IgD-negative memory B cell (primary cell): Measurements from ENCODE around the gene UGCG. TPM values are rescaled to one million over a fixed set of nuclear protein-coding genes. Genes with fewer than 3 reads are reported as not detected.
"Not testable (repeated sequence)": the region's sequence is repeated elsewhere in the genome, so short reads cannot be mapped to it uniquely, and the experiment has no call there.

ENCODE experiments used
- H3K27ac Mint-ChIP-seq, 3 donors: one replicate each; pipeline ENCODE4 v1.8.0; 2020 to 2022; ENCODE audit warnings: mild to moderate bottlenecking in 3 of 3, mixed read lengths in 3 of 3, moderate library complexity in 1 of 3
- H3K27me3 Mint-ChIP-seq: one replicate; pipeline ENCODE4 v1.8.0; 2021; ENCODE audit warnings: mixed read lengths
- H3K36me3 Mint-ChIP-seq: one replicate; pipeline ENCODE4 v1.8.0; 2020; ENCODE audit warnings: mild to moderate bottlenecking, mixed read lengths
- H3K4me1 Mint-ChIP-seq, 3 donors: one replicate each; pipeline ENCODE4 v1.8.0; 2020 to 2022; ENCODE audit warnings: mixed read lengths in 3 of 3, mild to moderate bottlenecking in 1 of 3
- H3K4me3 Mint-ChIP-seq, 4 donors: one replicate each; pipeline ENCODE4 v1.8.0; 2020 to 2022; ENCODE audit warnings: mild to moderate bottlenecking in 4 of 4, mixed read lengths in 4 of 4, moderate library complexity in 3 of 4
- H3K9me3 Mint-ChIP-seq, 3 donors: one replicate each; pipeline ENCODE4 v1.8.0; 2020 to 2021; ENCODE audit warnings: mixed read lengths in 3 of 3, mild to moderate bottlenecking in 1 of 3
- polyA plus RNA-seq: library from polyadenylated mRNA; unstranded; fragments of 300-500 nt; fragmentation: Illumina TruSeq; gene quantifications from one replicate; pipeline ENCODE4 v1.2.3, GENCODE V29; 2021

The UGCG gene
- polyA plus RNA-seq, 1 donor from 2014 or later: 23.7 TPM

DNA sequence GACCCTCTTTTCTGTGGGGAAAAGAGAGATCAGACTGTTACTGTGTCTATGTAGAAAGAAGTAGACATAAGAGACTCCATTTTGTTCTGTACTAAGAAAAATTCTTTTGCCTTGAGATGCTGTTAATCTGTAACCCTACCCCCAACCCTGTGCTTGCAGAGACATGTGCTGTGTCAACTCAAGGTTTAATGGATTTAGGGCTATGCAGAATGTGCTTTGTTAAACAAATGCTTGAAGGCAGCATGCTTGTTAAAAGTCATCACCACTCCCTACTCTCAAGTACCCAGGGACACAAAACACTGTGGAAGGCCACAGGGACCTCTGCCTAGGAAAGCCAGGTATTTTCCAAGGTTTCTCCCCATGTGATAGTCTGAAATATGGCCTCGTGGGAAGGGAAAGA lies 21.3 kb upstream of the UGCG start:
- not testable (repeated sequence) for H3K4me1 Mint-ChIP-seq, H3K27ac Mint-ChIP-seq, H3K4me3 Mint-ChIP-seq, H3K27me3 Mint-ChIP-seq, H3K36me3 Mint-ChIP-seq, H3K9me3 Mint-ChIP-seq

DNA sequence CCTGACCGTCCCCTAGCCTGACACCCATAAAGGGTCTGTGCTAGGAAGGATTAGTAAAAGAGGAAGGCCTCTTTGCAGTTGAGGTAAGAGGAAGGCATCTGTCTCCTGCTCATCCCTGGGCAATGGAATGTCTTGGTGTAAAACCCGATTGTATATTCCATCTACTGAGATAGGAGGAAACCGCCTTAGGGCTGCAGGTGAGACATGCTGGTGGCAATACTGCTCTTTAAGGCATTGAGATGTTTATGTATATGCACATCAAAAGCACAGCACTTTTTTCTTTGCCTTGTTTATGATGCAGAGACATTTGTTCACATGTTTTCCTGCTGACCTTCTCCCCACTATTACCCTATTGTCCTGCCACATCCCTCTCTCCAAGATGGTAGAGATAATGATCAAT lies 20.9 kb upstream of the UGCG start:
- H3K4me1 Mint-ChIP-seq, H3K9me3 Mint-ChIP-seq, H3K4me3 Mint-ChIP-seq, H3K27me3 Mint-ChIP-seq, H3K27ac Mint-ChIP-seq, H3K36me3 Mint-ChIP-seq: not testable (repeated sequence)

DNA sequence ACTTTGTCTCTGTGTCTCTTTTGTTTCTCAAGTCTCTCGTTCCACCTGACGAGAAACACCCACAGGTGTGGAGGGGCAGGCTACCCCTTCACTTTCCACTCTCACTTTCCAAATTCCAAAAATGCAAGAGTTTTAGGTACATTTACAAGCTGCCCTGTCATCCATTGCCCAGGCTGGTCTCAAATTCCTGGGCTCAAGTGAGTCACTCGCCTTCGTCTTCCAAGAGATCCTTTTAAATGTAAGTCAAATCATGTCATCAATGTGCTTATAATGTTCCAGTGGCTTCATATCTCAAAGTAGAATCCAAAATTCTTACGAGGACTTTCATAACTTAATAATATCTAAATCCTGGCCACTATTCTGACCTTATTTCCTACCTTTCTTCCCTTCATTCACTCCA lies 20.4 kb upstream of the UGCG start:
- Mint-ChIP-seq H3K27me3 (no peaks in the 10 kb centered on the region), H3K4me3 (no peak overlapping the region), H3K27ac (no peak overlapping the region), H3K9me3 (peaks cover 0 to 6% (median 4%) of the 10 kb centered on the region in 3 donors), H3K4me1 (peaks cover 0 to 2% (median 0%) of the 10 kb centered on the region in 3 donors), H3K36me3 (peaks cover 4% of the 10 kb centered on the region)

DNA sequence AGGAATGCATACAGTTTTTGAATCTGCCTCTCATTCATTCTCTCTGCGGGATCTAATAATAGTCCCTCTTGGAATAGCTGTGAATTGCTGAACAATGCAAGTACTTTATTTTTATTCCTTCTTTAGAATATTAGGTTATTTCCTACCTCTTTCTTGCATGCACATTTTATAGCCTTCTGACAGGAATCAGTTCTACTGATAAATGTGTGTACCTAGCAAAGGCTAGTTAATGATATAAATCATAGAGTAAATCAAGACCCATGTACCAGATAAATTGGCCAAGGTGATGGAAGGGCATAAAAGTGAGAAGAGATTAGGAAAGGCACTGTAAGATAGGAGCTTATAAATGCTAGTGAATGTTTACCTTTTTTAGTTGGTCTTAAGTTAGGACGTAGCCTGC lies 19.2 kb upstream of the UGCG start:
- H3K36me3 Mint-ChIP-seq: peaks cover 2% of the 10 kb centered on the region
- peaks cover 0 to 12% (median 7%) of the 10 kb centered on the region in 3 donors for H3K9me3 Mint-ChIP-seq
- H3K27ac Mint-ChIP-seq: no peak overlapping the region
- no peaks in the 10 kb centered on the region for H3K27me3 Mint-ChIP-seq
- H3K4me1 Mint-ChIP-seq: peaks cover 0 to 2% (median 0%) of the 10 kb centered on the region in 3 donors
- no peak overlapping the region for H3K4me3 Mint-ChIP-seq

DNA sequence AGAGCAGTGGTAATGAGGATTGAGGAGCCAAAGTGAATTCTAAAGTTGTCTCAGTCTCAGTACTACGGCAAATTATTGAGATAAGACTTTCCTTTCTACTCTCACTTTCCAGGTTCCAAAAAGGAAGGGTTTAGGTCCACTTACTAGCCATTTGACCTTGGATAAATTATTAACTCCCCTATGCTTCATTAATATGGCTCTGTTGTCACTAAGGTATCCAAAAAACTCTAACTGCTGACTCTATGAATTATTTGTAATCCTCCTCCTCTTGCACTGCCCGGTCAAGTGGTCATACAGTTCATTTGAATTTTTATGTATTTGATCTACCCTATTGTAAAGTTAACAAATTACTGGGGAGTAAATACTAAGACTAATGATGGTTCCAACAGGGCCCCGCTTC lies 17.7 kb upstream of the UGCG start:
- Mint-ChIP-seq H3K36me3 (peaks cover 2% of the 10 kb centered on the region), H3K4me1 (peaks cover 0 to 2% (median 0%) of the 10 kb centered on the region in 3 donors), H3K4me3 (no peak overlapping the region), H3K9me3 (peaks cover 0 to 12% (median 7%) of the 10 kb centered on the region in 3 donors), H3K27ac (no peak overlapping the region), H3K27me3 (peaks cover 1% of the 10 kb centered on the region)

DNA sequence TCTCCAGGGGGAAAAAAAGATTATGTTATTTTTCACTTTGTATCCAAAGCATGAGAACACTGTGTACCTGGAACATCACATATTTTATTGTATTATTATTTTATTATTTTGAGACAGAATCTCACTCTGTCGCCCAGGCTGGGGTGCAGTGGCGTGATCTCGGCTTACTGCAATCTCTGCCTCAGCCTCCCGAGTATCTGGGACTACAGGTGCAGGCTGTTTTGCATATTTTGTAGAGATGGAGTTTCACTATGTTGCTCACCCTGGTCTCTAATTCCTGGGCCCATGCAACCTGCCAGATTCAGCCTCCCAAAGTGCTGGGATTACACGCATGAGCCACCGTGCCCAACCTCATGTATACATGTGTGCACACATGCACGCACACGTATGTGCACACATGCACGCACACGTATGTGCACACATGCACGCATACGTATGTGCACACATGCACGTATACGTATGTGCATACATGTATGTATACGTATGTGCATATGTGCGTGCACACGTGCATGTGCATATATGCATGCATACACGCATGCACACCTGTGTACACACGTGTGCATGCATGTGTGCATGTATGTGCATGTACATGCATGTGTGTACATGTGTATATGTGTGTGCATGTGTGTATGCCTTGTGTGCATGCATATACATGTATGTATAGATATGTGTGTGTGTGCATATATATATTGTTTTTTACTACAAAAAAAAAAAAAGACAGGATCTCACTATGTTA lies 9.5 kb upstream of the UGCG start:
- Mint-ChIP-seq H3K36me3 (no peaks in the 10 kb centered on the region), H3K9me3 (no peaks in the 10 kb centered on the region), H3K4me3 (peak overlapping the region in 1 of 4 donors; percentile 78), H3K4me1 (peaks cover 3 to 11% (median 7%) of the 10 kb centered on the region in 3 donors), H3K27me3 (peaks cover 1% of the 10 kb centered on the region), H3K27ac (no peak overlapping the region)

DNA sequence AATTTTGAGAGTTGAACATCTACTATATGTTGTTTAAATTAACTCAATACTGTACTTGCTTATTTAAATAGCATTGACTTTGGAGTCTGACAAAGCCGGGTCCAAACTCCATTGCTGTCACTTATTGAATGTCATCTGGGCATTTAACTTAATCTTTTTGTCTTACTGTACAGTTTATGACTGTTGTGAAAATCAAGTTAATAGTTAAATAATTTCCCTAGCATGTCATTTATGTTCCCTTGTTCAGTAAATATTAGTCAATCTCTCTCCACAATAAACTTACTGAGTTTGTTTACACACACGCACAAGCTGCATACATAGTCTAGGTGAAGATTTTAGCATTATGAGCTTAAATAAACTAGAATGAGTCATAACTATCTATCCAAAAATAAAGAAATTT lies 6.3 kb upstream of the UGCG start:
- no peaks in the 10 kb centered on the region for H3K27me3 Mint-ChIP-seq
- no peaks in the 10 kb centered on the region for H3K9me3 Mint-ChIP-seq
- no peak overlapping the region for H3K27ac Mint-ChIP-seq
- H3K36me3 Mint-ChIP-seq: no peaks in the 10 kb centered on the region
- peaks cover 7 to 19% (median 15%) of the 10 kb centered on the region in 3 donors for H3K4me1 Mint-ChIP-seq
- no peak overlapping the region for H3K4me3 Mint-ChIP-seq

DNA sequence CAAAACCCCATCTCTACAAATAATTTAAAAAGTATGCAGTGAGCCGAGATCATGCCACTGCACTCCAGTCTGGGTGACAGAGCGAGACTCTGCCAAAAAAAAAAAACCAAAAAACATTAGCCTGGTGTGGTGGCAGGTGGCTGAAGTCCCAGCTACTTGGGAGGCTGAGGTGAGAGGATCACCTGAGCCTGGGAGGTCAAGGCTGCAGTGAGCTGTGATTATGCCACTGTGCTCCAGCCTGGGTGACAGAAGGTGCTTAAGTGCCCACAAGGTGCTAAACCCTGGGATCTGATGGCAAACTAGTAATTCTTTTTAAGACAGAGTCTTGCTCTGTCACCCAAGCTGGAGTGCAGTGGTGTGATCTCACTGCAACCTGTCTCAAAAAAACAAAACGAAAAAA lies 5.7 kb upstream of the UGCG start:
- H3K4me1 Mint-ChIP-seq: peaks cover 8 to 19% (median 15%) of the 10 kb centered on the region in 3 donors
- not testable (repeated sequence) for H3K27me3 Mint-ChIP-seq, H3K36me3 Mint-ChIP-seq, H3K27ac Mint-ChIP-seq, H3K4me3 Mint-ChIP-seq, H3K9me3 Mint-ChIP-seq

DNA sequence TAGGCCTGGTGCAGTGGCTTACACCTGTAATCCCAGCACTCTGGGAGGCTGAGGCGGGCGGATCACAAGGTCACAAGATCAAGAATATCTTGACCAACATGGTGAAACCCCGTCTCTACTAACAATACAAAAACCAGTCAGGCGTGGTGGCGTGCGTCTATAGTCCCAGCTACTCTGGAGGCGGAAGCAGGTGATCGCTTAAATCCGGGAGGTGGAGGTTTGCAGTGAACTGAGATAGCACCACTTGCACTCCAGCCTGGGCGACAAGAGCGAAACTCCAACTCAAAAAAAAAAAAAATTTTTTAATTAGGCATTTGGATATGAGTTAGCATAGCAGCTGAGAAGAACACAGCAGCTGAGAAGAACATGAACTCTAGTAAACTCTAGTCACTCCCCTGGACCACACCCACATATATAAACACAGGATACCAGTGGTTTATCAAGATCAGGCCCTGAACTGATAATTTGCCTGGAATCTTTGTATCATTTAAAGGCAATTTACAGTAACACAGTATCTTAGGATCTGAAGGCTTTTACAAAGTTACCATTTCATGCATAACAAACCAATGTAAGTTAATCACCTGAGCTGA lies 4.6 kb upstream of the UGCG start:
- Mint-ChIP-seq H3K9me3 (no peaks in the 10 kb centered on the region), H3K4me1 (peaks cover 11 to 17% (median 14%) of the 10 kb centered on the region in 3 donors), H3K4me3 (peak overlapping the region; percentile 30 to 58 (median 50)), H3K36me3 (no peaks in the 10 kb centered on the region), H3K27ac (peak overlapping the region; percentile 54 to 63 (median 59)), H3K27me3 (no peaks in the 10 kb centered on the region)

DNA sequence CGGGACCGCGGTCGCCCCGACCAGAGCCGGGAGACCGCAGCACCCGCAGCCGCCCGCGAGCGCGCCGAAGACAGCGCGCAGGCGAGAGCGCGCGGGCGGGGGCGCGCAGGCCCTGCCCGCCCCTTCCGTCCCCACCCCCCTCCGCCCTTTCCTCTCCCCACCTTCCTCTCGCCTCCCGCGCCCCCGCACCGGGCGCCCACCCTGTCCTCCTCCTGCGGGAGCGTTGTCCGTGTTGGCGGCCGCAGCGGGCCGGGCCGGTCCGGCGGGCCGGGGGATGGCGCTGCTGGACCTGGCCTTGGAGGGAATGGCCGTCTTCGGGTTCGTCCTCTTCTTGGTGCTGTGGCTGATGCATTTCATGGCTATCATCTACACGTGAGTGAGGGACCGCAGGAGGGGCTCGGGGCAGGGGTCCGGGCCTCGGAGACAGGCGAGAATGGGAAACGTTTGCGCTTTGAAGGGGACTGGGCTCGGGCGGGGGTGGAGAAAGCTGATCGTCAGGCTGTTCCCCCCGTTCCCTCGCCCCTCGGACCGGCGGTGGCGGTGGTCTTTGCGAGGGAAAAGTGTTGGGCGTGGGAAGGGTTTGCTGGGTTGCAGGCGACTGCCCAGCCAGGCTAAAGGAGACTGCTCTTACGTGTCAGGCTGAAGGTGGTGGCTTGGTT lies 457 bp downstream of the UGCG start:
- peak overlapping the region in 1 of 3 donors; percentile 96 for H3K27ac Mint-ChIP-seq
- peak overlapping the region in 2 of 4 donors; percentile 96 to 98 for H3K4me3 Mint-ChIP-seq
- H3K27me3 Mint-ChIP-seq: no peaks in the 10 kb centered on the region
- H3K4me1 Mint-ChIP-seq: peaks cover 8 to 17% (median 15%) of the 10 kb centered on the region in 3 donors
- no peaks in the 10 kb centered on the region for H3K36me3 Mint-ChIP-seq
- H3K9me3 Mint-ChIP-seq: no peaks in the 10 kb centered on the region

DNA sequence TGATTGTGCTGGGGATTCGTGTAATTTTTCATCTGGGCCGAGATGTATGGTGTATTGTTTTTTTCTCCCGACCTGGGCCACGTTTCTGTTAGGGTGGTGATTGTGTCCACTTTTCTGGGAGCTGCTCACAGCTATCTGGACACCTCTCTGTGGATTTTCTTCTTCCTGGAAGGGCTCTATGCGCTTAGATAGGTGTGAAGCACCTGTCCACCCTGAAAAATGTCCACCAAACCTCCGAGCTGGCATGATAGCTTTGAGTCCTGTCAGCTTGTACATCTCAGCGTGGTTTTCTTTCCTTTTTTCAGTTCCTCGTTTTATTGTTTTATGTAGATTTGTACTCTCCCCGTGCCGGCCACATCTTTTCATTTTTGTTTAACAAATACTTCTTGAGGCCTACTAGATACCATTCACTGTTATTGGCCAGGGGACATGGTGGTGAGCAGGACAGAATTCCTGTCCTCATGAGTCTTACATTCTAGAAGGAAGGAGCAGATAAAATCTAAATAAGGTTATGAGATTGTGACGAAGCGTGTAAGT lies 1.1 kb downstream of the UGCG start:
- no peak overlapping the region for H3K27ac Mint-ChIP-seq
- H3K4me1 Mint-ChIP-seq: peaks cover 4 to 13% (median 9%) of the 10 kb centered on the region in 3 donors
- H3K27me3 Mint-ChIP-seq: no peaks in the 10 kb centered on the region
- H3K4me3 Mint-ChIP-seq: no peak overlapping the region
- no peaks in the 10 kb centered on the region for H3K36me3 Mint-ChIP-seq
- H3K9me3 Mint-ChIP-seq: no peaks in the 10 kb centered on the region

DNA sequence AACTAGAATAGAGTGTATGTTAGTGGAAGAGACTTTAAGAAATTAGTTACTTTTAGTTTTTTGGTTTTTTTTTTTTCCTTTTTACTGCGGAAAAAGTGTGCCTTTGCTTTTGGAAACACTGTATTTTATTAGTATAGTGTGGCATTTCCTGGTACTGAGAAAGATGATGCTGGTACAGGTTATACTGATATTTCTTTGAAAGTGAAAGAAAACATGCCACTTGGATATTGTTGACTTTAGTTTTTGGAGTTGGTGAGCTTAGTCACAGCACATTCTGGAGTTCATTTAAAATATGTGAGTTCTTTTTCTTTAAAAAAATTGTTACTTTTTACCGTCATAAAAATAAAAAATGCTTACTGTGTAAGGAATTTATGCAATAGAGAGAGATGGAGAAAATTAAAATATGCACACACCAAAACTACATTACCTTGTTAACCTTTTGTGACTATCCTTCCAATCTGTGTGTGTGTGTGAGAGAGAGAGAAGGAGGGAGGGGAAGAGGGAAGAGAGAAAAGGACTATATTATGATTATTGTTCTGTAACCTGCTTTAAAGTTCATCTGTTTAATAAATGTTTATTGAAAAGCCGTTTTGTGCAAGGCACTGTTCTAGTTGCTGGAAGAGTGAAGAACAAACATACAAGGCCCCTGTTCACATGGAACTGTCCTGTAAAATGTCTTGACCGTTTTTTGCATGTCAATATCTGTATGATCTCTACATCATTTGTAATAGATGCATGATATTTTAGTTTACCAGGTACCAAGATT lies 1.9 kb downstream of the UGCG start:
- Mint-ChIP-seq H3K27ac (no peak overlapping the region), H3K27me3 (no peaks in the 10 kb centered on the region), H3K4me1 (peaks cover 4 to 13% (median 9%) of the 10 kb centered on the region in 3 donors), H3K36me3 (no peaks in the 10 kb centered on the region), H3K9me3 (no peaks in the 10 kb centered on the region), H3K4me3 (no peak overlapping the region)

DNA sequence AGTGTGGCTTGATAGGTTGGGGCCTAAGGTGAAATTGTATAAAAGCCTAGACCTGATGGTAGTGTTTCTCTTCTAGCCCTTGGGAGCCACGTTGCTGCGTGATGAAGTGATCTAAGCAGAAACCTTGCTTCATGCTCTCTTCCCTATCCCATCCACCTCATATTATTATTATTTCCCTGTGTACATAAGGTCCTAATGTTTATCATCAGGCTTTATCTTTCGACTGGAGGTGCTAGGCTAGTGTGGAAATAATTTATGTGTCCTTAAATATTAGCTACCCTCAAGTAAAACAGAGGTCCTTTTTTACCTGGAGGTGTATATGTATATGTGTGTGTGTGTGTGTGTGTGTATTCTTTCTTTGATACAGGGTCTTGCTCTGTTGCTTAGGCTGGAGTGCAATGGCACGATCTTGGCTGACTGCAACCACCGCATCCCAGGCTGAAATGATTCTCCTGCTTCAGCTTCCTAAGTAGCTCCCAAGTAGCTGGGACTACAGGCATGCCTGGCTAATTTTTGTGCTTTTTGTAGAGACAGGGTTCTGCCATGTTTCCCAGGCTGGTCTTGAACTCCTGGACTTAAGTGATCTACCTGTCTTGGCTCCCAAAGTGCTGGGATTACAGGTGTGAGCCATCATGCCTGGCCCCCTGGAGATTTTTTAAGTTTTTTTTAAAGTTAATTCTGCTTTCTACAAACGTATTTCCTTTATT lies 3.7 kb downstream of the UGCG start:
- Mint-ChIP-seq H3K4me3 (peak overlapping the region in 2 of 4 donors; percentile 16 to 58), H3K4me1 (peaks cover 18 to 27% (median 22%) of the 10 kb centered on the region in 3 donors), H3K27ac (no peak overlapping the region)

DNA sequence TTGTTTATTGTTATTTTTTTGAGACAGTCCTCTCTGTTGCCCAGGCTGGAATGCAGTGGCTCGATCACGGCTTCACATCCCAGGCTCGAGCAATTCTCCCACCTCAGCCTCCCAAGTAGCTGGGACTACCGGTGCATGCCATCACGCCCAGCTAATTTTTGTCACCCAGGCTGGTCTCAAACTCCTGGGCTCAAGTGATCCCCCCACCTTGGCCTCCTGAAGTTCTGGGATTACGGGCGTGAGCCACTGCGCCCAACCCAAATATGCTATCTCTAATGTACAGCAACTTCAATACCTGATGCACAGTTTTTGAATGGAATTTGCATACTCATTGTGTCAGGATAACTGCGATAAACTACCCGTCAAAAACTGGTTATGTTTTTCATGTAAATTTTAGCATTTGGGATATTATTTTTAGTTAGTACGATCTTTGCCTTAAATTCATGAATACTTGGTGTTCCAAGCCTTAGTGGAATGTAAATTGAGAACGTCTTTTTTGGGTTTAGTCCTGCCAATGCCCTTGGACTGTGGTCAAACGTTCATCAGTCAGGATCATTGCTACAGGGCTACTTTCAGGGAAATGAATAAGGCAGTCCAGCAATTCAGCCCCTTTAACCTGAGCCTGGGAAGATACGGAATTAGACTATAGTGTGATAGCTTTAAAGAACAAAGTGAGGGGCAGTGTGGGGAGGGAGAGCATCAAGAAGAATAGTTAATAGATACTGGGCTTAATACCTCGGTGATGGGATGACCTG lies 4.4 kb downstream of the UGCG start:
- H3K27ac Mint-ChIP-seq: no peak overlapping the region
- H3K4me1 Mint-ChIP-seq: peaks cover 23 to 31% (median 26%) of the 10 kb centered on the region in 3 donors
- H3K9me3 Mint-ChIP-seq: no peaks in the 10 kb centered on the region
- no peaks in the 10 kb centered on the region for H3K27me3 Mint-ChIP-seq
- no peak overlapping the region for H3K4me3 Mint-ChIP-seq
- no peaks in the 10 kb centered on the region for H3K36me3 Mint-ChIP-seq

More for the DNA sequence above, 3.7 kb downstream of the UGCG start:
- Mint-ChIP-seq H3K36me3 (no peaks in the 10 kb centered on the region), H3K27me3 (no peaks in the 10 kb centered on the region), H3K9me3 (no peaks in the 10 kb centered on the region)
